PFSK-1 (cell line): ENCODE data around the gene CAMSAP1.

Experiments used
- POLR2AphosphoS5 ChIP-seq: IDR thresholded peaks from 2 replicates; pipeline ENCODE4 v1.6.1; 2012; ENCODE audit warnings: low read depth, mild to moderate bottlenecking, control low read depth, low read length, moderate library complexity
- SIN3A ChIP-seq: IDR thresholded peaks from 2 replicates; pipeline ENCODE4 v1.6.1; 2012; ENCODE audit warnings: mild to moderate bottlenecking, low read length, moderate library complexity, borderline replicate concordance; ENCODE audit not compliant: insufficient read depth
- TAF1 ChIP-seq: IDR thresholded peaks from 2 replicates; pipeline ENCODE4 v1.6.1; 2012; ENCODE audit warnings: low read length, control low read depth, borderline replicate concordance; ENCODE audit not compliant: insufficient read depth
- TF ChIP-seq, protein P1 (sequence below), 2 experiments: IDR thresholded peaks; 2 replicates each; pipeline versions ENCODE4 v1.6.1 to v1.8.0; 2011 to 2012; ENCODE audit warnings: low read depth in 2 of 2, low read length in 2 of 2, control low read depth in 1 of 2, inconsistent platforms in 1 of 2, mild to moderate bottlenecking in 1 of 2, moderate library complexity in 1 of 2; ENCODE audit not compliant: insufficient read depth in 1 of 2

DNA sequence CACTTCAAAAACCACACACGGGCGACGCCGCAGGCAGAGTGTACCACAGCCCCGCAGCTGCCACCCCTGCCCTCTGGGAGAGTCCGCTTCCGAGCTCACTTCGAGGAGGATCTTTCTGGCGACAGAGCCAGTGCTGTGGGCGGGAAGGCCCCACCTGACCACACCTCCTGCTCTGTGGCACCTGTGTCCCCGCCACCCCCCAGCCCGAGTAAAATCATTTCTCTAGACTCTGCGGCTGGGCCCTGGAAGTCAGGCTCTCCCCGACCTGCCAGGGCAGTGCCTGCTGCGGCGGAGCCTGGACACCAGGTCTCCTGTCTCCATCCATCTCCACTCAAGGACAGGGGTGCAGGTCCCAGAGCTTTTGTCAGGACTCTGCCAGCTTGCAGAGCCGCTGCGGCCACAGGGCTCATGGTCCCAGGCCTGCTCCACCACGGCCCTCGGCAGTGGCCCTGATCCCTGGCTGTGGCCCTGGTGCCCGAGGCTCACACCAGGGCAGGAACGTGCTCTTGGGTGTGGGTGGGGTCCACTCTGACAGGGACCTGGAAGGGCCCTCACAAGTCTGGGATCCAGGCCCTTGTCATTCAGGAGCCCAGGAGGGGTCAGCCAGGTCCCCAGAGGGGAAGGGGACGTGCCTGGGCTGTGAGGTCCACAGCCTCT, 20.9 kb upstream of the CAMSAP1 start:
- TF ChIP-seq POLR2AphosphoS5 (no peak), TAF1 (no peak), SIN3A (no peak)
- TF ChIP-seq, protein P1, sequence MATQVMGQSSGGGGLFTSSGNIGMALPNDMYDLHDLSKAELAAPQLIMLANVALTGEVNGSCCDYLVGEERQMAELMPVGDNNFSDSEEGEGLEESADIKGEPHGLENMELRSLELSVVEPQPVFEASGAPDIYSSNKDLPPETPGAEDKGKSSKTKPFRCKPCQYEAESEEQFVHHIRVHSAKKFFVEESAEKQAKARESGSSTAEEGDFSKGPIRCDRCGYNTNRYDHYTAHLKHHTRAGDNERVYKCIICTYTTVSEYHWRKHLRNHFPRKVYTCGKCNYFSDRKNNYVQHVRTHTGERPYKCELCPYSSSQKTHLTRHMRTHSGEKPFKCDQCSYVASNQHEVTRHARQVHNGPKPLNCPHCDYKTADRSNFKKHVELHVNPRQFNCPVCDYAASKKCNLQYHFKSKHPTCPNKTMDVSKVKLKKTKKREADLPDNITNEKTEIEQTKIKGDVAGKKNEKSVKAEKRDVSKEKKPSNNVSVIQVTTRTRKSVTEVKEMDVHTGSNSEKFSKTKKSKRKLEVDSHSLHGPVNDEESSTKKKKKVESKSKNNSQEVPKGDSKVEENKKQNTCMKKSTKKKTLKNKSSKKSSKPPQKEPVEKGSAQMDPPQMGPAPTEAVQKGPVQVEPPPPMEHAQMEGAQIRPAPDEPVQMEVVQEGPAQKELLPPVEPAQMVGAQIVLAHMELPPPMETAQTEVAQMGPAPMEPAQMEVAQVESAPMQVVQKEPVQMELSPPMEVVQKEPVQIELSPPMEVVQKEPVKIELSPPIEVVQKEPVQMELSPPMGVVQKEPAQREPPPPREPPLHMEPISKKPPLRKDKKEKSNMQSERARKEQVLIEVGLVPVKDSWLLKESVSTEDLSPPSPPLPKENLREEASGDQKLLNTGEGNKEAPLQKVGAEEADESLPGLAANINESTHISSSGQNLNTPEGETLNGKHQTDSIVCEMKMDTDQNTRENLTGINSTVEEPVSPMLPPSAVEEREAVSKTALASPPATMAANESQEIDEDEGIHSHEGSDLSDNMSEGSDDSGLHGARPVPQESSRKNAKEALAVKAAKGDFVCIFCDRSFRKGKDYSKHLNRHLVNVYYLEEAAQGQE (IDR thresholded peaks at IDR 0.05; ENCODE audit: insufficient read depth in 1 of 2, low read depth in 2 of 2, low read length in 2 of 2) = no peak
